ENCODE measurements around the gene WRAP73.
"Not testable (repeated sequence)": the region's sequence is repeated elsewhere in the genome, so short reads cannot be mapped to it uniquely, and the experiment has no call there.

Gene WRAP73

GRCh38 chr1:3593745-3594144 is 56.2 kb downstream of the WRAP73 start:
- DNase-seq: no peak

GRCh38 chr1:3593334-3593733 is 56.6 kb downstream of the WRAP73 start:
- no peak for DNase-seq

GRCh38 chr1:3590951-3591865 is 58.7 kb downstream of the WRAP73 start:
- DNase-seq: no peak

DNA sequence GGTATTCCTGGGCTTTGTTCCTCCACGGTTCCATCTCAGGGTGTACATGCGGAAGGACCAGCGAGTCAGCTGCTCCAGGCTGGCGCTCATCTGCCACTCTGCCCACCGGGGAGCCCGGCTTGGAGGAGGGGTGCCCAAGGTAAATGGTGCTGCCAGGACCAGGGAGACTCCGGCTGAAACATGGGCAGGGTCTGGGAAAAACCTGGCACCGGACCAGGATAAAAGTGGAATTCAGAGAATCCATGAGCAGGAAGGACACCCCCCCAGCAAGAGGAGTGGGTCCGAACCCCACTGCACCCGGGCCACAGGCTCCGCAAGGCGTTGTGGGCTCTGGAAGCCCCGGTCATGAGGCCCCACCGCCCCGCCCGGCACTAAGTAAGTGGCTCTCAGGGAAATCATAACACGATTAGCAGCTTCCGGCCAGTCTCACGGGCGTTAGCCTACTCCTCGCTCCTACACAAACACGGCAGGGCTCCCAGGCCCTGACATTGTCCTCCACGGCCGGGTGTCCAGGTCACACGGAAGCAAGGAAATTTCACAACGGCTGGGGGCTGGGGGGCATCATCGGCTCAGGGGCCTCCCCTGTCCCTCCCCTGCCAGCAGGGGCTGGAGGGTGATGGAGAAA is 59.7 kb downstream of the WRAP73 start:
- no peak for DNase-seq

DNA sequence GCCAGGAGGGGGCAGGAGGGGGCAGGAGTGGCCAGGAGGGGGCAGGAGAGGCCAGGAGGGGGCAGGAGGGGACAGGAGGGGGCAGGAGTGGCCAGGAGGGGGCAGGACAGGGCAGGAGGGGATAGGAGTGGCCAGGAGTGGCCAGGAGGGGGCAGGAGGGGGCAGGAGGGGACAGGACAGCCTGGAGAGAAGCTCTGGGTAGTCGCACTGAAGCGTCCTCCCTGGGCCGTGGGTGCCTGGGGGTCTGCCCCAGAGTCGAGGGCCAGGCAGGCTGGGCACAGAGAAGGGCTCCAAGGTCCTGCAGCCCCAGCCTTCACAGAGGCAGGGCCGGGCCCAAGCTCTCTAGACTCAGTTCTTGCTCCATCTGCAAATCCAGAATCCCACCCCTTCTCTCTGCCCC is 61.5 kb downstream of the WRAP73 start:
- no peak for DNase-seq

DNA sequence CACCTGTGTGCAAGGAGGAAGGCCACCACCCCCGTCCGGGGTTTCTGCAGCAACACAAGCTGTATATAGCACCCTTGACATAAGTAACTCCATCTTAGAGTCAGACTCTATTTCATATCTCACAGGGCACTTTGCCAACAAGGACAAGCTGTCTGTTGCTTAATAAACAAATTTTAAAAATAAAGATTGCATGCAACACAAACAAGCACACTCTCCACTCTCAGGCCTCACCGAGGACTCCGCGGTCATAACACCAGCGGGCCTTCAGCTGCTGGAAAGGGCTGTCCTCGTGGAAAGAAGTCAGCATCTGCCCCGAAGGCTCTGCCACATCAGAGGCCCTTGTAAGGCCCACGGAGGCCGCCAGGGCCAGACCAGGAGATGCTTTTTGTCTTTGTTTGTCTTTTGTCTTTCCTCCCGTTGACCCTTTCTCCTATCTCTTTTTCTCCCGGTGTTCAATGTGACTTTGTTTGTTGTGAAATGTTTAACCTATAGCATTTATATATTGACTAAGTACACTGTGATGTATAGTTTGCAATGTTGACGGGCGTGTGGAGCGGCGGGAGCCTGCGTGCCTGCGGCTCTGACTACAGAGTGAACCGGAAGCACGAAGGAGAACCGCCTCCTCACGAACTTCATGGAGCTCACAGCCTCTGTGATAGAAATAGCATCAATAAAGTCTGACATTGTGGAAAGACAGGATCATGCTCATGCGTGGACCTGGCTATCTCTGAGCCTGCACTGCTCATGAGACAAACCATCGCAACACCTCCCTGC is 62.7 kb downstream of the WRAP73 start:
- no peak for DNase-seq

DNA sequence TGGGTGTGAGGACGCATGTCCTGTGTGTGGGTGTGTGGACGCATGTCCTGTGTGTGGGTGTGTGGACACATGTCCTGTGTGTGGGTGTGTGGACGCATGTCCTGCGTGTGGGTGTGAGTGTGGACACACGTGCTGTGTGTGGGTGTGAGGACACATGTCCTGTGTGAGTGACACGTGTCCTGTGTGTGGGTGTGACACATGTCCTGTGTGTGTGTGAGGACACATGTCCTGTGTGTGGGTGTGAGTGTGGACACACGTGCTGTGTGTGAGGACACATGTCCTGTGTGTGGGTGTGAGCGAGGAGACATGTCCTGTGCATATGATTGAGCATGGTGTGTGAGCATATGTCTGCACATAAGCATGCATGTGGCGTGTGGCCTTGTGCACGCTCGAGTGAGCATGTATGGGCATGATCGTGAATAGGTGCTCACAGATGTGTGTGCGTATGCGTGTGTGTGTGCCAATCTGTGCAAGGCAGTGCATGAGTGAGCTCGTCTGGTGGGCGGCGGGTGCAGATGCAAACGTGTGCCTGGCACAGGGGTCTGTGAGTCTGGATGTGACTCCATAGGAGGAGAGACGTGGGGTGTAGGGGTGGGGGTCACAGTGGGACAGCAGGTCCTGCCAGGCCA is 63.8 kb downstream of the WRAP73 start:
- no peak for DNase-seq

- DNase-seq: not testable (repeated sequence)
These were observed 64.5 kb downstream of the WRAP73 start for GRCh38 chr1:3585353-3585868.

DNA sequence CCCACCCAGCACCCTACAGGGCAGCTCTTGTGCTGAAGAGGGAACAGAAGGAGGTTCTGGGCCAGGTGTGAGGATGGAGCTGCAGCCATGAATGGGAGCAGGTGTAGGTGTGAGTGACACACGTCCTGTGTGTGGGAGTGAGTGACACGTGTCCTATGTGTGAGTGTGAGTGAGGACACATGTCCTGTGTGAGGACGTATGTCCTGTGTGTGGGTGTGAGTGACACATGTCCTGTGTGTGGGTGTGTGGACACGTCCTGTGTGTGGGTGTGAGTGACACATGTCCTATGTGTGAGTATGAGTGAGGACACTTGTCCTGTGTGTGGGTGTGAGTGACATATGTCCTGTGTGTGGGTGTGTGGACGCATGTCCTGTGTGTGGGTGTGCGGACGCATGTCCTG is 65.0 kb downstream of the WRAP73 start:
- no peak for DNase-seq

GRCh38 chr1:3583751-3584150 is 66.2 kb downstream of the WRAP73 start:
- not testable (repeated sequence) for DNase-seq

- no peak for DNase-seq
These were observed 68.4 kb downstream of the WRAP73 start for GRCh38 chr1:3581296-3582036.
